ENCODE data around the gene DDX54.

GRCh38 chr12:113151655-113152054 is 33.6 kb downstream of the DDX54 start:
- TF ChIP-seq, protein P1, sequence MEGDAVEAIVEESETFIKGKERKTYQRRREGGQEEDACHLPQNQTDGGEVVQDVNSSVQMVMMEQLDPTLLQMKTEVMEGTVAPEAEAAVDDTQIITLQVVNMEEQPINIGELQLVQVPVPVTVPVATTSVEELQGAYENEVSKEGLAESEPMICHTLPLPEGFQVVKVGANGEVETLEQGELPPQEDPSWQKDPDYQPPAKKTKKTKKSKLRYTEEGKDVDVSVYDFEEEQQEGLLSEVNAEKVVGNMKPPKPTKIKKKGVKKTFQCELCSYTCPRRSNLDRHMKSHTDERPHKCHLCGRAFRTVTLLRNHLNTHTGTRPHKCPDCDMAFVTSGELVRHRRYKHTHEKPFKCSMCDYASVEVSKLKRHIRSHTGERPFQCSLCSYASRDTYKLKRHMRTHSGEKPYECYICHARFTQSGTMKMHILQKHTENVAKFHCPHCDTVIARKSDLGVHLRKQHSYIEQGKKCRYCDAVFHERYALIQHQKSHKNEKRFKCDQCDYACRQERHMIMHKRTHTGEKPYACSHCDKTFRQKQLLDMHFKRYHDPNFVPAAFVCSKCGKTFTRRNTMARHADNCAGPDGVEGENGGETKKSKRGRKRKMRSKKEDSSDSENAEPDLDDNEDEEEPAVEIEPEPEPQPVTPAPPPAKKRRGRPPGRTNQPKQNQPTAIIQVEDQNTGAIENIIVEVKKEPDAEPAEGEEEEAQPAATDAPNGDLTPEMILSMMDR (IDR thresholded peaks at IDR 0.05): no peak
- no peak for TF ChIP-seq POLR2A (IDR thresholded peaks at IDR 0.05)
- TF ChIP-seq POLR2AphosphoS5 (IDR thresholded peaks at IDR 0.05): no peak
